ENCODE measurements around the gene HTD2. TPM values are rescaled to one million over a fixed set of nuclear protein-coding genes. Genes with fewer than 3 reads are reported as not detected.

HTD2 gene
- polyA plus RNA-seq, 2 of the 4 experiments (the other 2 are of a cell fraction): 4.6 to 8.4 TPM

- Histone ChIP-seq H3K9me3 (no peaks in the 10 kb centered on the region), H3K4me3 (no peak overlapping the region), H3K4me2 (no peak overlapping the region), H3K4me1 (no peaks in the 10 kb centered on the region), H3K27ac (no peak overlapping the region)
- TF ChIP-seq HDAC2 (IDR thresholded peaks at IDR 0.05): no peak
- ATAC-seq (no peak), FAIRE-seq (no peak), DNase-seq (ENCODE audit: low read depth in 1 of 2, low spot score in 1 of 2) (no peak)
- ChIA-PET POLR2A (no interaction called here), CTCF (interaction anchor here (1.6 kb wide), 1 partner anchor 48 kb away, joined by 4 read pairs; no protein-coding TSS in a partner anchor)
- WGBS (ENCODE audit: missing lambda C conversion rate): 97% methylated on average over 3 of the region's 3 CpGs
These were observed 45.6 kb downstream of the HTD2 start for GRCh38 chr3:58351920-58352319.

DNA sequence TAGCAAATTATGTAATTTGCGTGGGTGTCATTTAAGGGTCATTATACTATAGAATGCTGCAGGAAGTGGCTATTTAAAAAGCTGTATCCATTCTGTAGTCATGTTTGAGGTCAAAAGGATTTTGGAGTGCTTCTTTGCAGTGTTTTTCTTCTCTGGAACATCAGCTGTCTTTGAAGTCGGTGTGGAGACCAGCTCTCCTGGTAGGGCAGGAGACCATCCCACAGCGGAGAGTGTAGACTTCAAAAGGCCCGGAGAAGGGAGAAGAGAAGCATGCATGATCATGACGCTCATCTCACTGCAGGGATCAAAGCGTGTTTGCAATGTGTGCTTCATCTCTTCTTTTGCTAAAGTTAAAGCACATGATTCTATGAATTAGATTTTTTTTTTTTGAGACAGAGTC lies 46.3 kb downstream of the HTD2 start:
- TF ChIP-seq RNF2 (IDR thresholded peaks at IDR 0.05; ENCODE audit: borderline replicate concordance, low read depth) (no peak), FOSL2 (IDR thresholded peaks at IDR 0.05) (no peak), FOSL2 (CRISPR knock-in tag; IDR thresholded peaks at IDR 0.05) (no peak), CHD2 (IDR thresholded peaks at IDR 0.05; ENCODE audit: low read length, partially characterized antibody) (no peak), HOXB13 (CRISPR knock-in tag; IDR thresholded peaks at IDR 0.05; ENCODE audit: low read depth) (no peak), FOSB (CRISPR knock-in tag; IDR thresholded peaks at IDR 0.05) (no peak), SREBF2 (IDR thresholded peaks at IDR 0.05) (no peak), EHMT2 (IDR thresholded peaks at IDR 0.05; ENCODE audit: low read depth) (no peak), FOXS1 (CRISPR knock-in tag; IDR thresholded peaks at IDR 0.05) (no peak), EHF (CRISPR knock-in tag; IDR thresholded peaks at IDR 0.05) (no peak), POLR2A (IDR thresholded peaks at IDR 0.05; ENCODE audit: low read length) (no peak), HOXB5 (CRISPR knock-in tag; IDR thresholded peaks at IDR 0.05) (no peak), TP53 (CRISPR knock-in tag; IDR thresholded peaks at IDR 0.05) (no peak)
- TF ChIP-seq, protein P1, sequence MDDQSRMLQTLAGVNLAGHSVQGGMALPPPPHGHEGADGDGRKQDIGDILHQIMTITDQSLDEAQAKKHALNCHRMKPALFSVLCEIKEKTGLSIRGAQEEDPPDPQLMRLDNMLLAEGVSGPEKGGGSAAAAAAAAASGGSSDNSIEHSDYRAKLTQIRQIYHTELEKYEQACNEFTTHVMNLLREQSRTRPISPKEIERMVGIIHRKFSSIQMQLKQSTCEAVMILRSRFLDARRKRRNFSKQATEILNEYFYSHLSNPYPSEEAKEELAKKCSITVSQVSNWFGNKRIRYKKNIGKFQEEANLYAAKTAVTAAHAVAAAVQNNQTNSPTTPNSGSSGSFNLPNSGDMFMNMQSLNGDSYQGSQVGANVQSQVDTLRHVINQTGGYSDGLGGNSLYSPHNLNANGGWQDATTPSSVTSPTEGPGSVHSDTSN (IDR thresholded peaks at IDR 0.05): no peak
- WGBS (ENCODE audit: missing lambda C conversion rate): 93% methylated on average over 6 of the region's 6 CpGs
- H3K27ac ChIP-seq: no peak overlapping the region
- H3K4me3 ChIP-seq: no peak overlapping the region
- ChIA-PET POLR2A (no interaction called here), CTCF (interaction anchor here (1.6 kb wide), 1 partner anchor 47 kb away, joined by 4 read pairs; no protein-coding TSS in a partner anchor)
- FAIRE-seq (no peak), DNase-seq (ENCODE audit: low read depth in 1 of 2, low spot score in 1 of 2) (no peak), ATAC-seq (no peak)
- no peak overlapping the region for H3K4me2 ChIP-seq
- H3K9me3 ChIP-seq: no peaks in the 10 kb centered on the region
- H3K4me1 ChIP-seq: no peaks in the 10 kb centered on the region

DNA sequence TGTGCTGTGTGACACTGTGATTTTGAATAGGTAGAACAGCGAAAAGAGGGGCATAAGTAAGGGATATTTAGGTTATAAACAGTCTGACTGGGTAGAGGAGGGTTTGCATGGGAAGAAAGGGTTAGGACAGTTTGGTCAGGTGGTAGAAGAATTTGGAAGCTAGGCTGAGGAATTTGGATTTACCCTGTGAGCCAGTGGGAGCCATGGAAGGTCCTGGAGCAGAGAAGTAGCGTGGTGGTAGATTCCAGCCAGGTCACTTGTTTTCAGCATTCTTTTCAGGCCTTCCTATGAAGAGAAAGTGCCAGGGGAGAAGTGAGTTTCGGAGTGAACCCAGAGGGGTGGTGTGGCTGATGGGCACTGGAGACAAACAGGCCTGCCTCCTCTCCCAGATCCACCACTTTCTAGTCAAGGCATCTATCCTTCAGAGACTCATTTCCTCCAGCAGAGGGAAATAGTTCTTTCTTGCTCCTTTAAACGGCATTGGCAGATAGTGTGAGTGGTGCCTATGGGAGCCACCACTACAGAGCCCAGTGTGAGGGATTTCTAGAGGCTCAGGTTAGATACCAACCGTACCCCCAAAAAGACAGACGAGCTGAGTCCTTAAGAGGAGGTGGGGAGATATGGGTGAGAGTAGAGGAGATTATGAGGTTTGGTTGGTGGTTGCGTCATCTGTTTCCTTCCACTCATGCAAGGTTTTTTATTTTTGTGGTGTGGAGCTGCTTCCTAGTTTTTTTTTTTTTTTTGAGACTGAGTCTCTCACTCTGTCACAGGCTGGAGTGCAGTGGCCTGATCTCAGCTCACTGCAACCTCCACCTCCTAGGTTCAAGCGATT lies 47.6 kb downstream of the HTD2 start:
- Histone ChIP-seq H3K9me3 (no peaks in the 10 kb centered on the region), H3K4me2 (no peak overlapping the region), H3K4me3 (no peak overlapping the region), H3K27ac (no peak overlapping the region), H3K4me1 (no peaks in the 10 kb centered on the region)
- ATAC-seq (peak in 1 of 2 experiments; percentile 42; a peak in 1 of 6 replicates), DNase-seq (ENCODE audit: low read depth in 1 of 2, low spot score in 1 of 2) (no peak), FAIRE-seq (no peak)
- no peak for TF ChIP-seq ZNF302 (CRISPR knock-in tag; IDR thresholded peaks at IDR 0.05)
- TF ChIP-seq ZSCAN20 (CRISPR knock-in tag; IDR thresholded peaks at IDR 0.05): no peak
- TF ChIP-seq, protein P2, sequence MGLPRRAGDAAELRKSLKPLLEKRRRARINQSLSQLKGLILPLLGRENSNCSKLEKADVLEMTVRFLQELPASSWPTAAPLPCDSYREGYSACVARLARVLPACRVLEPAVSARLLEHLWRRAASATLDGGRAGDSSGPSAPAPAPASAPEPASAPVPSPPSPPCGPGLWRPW (IDR thresholded peaks at IDR 0.05): no peak
- TF ChIP-seq, protein P3, sequence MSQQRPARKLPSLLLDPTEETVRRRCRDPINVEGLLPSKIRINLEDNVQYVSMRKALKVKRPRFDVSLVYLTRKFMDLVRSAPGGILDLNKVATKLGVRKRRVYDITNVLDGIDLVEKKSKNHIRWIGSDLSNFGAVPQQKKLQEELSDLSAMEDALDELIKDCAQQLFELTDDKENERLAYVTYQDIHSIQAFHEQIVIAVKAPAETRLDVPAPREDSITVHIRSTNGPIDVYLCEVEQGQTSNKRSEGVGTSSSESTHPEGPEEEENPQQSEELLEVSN (IDR thresholded peaks at IDR 0.05; ENCODE audit: borderline replicate concordance, low read depth): no peak
- TF ChIP-seq MAFK (IDR thresholded peaks at IDR 0.05; ENCODE audit: partially characterized antibody): no peak
- no peak for TF ChIP-seq RFX5 (IDR thresholded peaks at IDR 0.05)
- TF ChIP-seq NR3C1 (IDR thresholded peaks at IDR 0.05): no peak
- TF ChIP-seq CHD4 (IDR thresholded peaks at IDR 0.05; ENCODE audit: borderline replicate concordance): no peak
- TF ChIP-seq HEYL (CRISPR knock-in tag; IDR thresholded peaks at IDR 0.05): no peak
- TF ChIP-seq, protein P4, sequence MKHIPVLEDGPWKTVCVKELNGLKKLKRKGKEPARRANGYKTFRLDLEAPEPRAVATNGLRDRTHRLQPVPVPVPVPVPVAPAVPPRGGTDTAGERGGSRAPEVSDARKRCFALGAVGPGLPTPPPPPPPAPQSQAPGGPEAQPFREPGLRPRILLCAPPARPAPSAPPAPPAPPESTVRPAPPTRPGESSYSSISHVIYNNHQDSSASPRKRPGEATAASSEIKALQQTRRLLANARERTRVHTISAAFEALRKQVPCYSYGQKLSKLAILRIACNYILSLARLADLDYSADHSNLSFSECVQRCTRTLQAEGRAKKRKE (CRISPR knock-in tag; IDR thresholded peaks at IDR 0.05; ENCODE audit: low read depth): no peak
- no peak for TF ChIP-seq RCOR1 (IDR thresholded peaks at IDR 0.05; ENCODE audit: low read depth, low read length)
- TF ChIP-seq FOSB (CRISPR knock-in tag; IDR thresholded peaks at IDR 0.05): no peak
- TF ChIP-seq TFCP2L1 (CRISPR knock-in tag; IDR thresholded peaks at IDR 0.05): no peak
- no peak for TF ChIP-seq RNF2 (IDR thresholded peaks at IDR 0.05; ENCODE audit: borderline replicate concordance, low read depth)
- no peak for TF ChIP-seq ZC3H11A (IDR thresholded peaks at IDR 0.05)
- TF ChIP-seq, protein P5, sequence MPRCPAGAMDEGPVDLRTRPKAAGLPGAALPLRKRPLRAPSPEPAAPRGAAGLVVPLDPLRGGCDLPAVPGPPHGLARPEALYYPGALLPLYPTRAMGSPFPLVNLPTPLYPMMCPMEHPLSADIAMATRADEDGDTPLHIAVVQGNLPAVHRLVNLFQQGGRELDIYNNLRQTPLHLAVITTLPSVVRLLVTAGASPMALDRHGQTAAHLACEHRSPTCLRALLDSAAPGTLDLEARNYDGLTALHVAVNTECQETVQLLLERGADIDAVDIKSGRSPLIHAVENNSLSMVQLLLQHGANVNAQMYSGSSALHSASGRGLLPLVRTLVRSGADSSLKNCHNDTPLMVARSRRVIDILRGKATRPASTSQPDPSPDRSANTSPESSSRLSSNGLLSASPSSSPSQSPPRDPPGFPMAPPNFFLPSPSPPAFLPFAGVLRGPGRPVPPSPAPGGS (IDR thresholded peaks at IDR 0.05): no peak
- POLR2A ChIA-PET: interaction anchor here (0.7 kb wide), 1 partner anchor 556 kb away, joined by 3 read pairs; no protein-coding TSS in a partner anchor
- WGBS (ENCODE audit: missing lambda C conversion rate): 86% methylated on average over 8 of the region's 8 CpGs
- CTCF ChIA-PET: no interaction called here

Measured in A549 (cell line).